BE2C (cell line): ENCODE results near the gene HAGHL.

Source experiments
- DNase-seq: peaks from one replicate; pipeline ENCODE4 v3.0.0-alpha.2; 2020
- H3K27me3 ChIP-seq: fragments of 250-450 bp; sonication (Bioruptor Pico); 2 replicates; pipeline ENCODE4 v1.5.1; 2020; ENCODE audit warnings: mild to moderate bottlenecking
- H3K36me3 ChIP-seq: fragments of 250-450 bp; sonication (Bioruptor Pico); 2 replicates; pipeline ENCODE4 v1.5.1; 2020; ENCODE audit warnings: mild to moderate bottlenecking
- H3K4me1 ChIP-seq: fragments of 250-450 bp; sonication (Bioruptor Pico); 2 replicates; pipeline ENCODE4 v1.5.1; 2020
- H3K4me3 ChIP-seq: 2 replicates; pipeline ENCODE4 v1.5.1; 2011; ENCODE audit warnings: low read depth, low read length
- H3K9me3 ChIP-seq: fragments of 250-450 bp; sonication (Bioruptor Pico); 2 replicates; pipeline ENCODE4 v1.5.1; 2020
- TF ChIP-seq, protein P1 (sequence below): IDR thresholded peaks from 2 replicates; pipeline ENCODE4 v1.5.1; 2012; ENCODE audit warnings: mild to moderate bottlenecking, low read depth, low read length

The HAGHL gene

DNA sequence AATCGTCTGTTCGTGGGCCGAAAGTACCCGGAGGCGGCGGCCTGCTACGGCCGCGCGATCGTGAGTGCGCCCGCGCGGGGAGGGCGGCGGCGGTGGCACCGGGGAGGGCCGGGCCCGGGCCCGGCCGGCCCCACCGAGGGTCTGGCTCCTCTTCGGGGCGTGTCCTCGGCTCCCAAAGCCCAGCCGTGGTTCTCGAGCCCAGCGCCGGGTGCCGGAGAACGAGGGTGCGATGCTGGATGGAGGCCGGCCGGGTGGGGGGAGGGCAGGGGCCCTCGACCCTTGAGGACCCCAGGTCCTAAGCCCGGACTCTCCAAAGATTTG is 46.3 kb upstream of the HAGHL start:
- peak overlapping the region; percentile 91 for H3K4me3 ChIP-seq
- H3K4me1 ChIP-seq = peaks cover 15% of the 10 kb centered on the region
- no peaks in the 10 kb centered on the region for H3K9me3 ChIP-seq
- TF ChIP-seq, protein P1, sequence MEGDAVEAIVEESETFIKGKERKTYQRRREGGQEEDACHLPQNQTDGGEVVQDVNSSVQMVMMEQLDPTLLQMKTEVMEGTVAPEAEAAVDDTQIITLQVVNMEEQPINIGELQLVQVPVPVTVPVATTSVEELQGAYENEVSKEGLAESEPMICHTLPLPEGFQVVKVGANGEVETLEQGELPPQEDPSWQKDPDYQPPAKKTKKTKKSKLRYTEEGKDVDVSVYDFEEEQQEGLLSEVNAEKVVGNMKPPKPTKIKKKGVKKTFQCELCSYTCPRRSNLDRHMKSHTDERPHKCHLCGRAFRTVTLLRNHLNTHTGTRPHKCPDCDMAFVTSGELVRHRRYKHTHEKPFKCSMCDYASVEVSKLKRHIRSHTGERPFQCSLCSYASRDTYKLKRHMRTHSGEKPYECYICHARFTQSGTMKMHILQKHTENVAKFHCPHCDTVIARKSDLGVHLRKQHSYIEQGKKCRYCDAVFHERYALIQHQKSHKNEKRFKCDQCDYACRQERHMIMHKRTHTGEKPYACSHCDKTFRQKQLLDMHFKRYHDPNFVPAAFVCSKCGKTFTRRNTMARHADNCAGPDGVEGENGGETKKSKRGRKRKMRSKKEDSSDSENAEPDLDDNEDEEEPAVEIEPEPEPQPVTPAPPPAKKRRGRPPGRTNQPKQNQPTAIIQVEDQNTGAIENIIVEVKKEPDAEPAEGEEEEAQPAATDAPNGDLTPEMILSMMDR = no peak
- H3K36me3 ChIP-seq = peaks cover 35% of the 10 kb centered on the region
- DNase-seq = no peak
- H3K27me3 ChIP-seq = no peaks in the 10 kb centered on the region

DNA sequence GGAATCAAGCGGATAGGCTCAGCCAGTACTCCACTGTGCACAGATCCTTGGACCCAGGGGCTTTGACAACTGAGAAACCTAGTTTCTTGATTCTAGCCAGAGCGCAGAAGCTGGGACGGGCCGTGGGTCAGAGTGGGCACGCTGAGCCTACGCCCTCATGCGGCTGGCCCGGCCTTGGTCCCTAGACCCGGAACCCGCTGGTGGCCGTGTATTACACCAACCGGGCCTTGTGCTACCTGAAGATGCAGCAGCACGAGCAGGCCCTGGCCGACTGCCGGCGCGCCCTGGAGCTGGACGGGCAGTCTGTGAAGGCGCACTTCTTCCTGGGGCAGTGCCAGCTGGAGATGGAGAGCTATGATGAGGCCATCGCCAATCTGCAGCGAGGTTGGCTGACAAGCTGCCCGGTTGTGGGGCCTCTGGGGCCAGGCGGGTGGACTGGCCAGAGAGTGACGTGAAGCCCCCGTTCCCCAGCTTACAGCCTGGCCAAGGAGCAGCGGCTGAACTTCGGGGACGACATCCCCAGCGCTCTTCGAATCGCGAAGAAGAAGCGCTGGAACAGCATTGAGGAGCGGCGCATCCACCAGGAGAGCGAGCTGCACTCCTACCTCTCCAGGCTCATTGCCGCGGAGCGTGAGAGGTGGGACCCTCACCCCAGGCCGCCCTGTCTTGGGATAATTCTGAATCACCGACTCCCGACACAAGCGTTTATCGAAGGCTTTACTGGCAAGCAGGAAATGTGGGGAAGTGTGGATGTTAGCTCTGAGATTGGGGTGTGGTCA is 45.8 kb upstream of the HAGHL start:
- no peaks in the 10 kb centered on the region for H3K9me3 ChIP-seq
- peak; percentile 50 for DNase-seq
- H3K4me1 ChIP-seq = peaks cover 15% of the 10 kb centered on the region
- H3K4me3 ChIP-seq = peak overlapping the region; percentile 91
- H3K36me3 ChIP-seq = peaks cover 41% of the 10 kb centered on the region
- no peaks in the 10 kb centered on the region for H3K27me3 ChIP-seq
- TF ChIP-seq, protein P1 = peak; percentile 16; the same call in 1 of the 2 replicates

DNA sequence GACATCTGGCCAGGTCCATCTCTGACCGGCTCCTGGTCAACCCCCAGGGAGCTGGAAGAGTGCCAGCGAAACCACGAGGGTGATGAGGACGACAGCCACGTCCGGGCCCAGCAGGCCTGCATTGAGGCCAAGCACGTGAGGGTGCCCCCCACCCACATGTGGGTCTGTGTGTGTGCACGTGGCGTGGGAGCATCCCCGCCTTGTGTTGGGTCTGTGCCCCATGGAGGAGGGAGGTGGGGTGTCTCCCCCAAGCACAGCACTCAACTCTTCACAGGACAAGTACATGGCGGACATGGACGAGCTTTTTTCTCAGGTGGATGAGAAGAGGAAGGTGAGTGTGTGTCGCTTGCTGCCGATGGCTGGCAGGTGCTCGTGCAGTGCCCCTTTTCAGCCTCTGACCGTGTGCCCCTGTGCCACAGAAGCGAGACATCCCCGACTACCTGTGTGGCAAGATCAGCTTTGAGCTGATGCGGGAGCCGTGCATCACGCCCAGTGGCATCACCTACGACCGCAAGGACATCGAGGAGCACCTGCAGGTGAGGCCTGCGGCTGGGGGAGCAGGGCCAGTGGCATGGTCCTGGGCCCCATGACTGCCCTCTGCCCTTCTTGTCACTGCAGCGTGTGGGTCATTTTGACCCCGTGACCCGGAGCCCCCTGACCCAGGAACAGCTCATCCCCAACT is 45.0 kb upstream of the HAGHL start:
- Histone ChIP-seq H3K9me3 (no peaks in the 10 kb centered on the region), H3K27me3 (no peaks in the 10 kb centered on the region), H3K4me1 (peaks cover 15% of the 10 kb centered on the region), H3K36me3 (peaks cover 48% of the 10 kb centered on the region), H3K4me3 (peak overlapping the region; percentile 91)
- TF ChIP-seq, protein P1 = no peak
- DNase-seq = peak; percentile 47

GRCh38 chr16:682493-683395 is 44.2 kb upstream of the HAGHL start:
- no peak for DNase-seq
- H3K4me3 ChIP-seq = peak overlapping the region; percentile 69
- H3K9me3 ChIP-seq = no peaks in the 10 kb centered on the region
- peaks cover 51% of the 10 kb centered on the region for H3K36me3 ChIP-seq
- no peaks in the 10 kb centered on the region for H3K27me3 ChIP-seq
- peaks cover 15% of the 10 kb centered on the region for H3K4me1 ChIP-seq
- TF ChIP-seq, protein P1 = no peak

GRCh38 chr16:683396-684070 is 43.4 kb upstream of the HAGHL start:
- no peak for DNase-seq
- H3K4me1 ChIP-seq = peaks cover 15% of the 10 kb centered on the region
- peaks cover 51% of the 10 kb centered on the region for H3K36me3 ChIP-seq
- H3K9me3 ChIP-seq = no peaks in the 10 kb centered on the region
- TF ChIP-seq, protein P1 = no peak
- H3K4me3 ChIP-seq = peak overlapping the region; percentile 69
- H3K27me3 ChIP-seq = no peaks in the 10 kb centered on the region
